Activated CD8-positive, alpha-beta T cell treated with anti-CD3 and anti-CD28 coated beads, Interleukin-2, amount 10 ng/mL, durations not matched to agents 7 days and 5 days (primary cell): ENCODE data around the gene ADCY2. TPM values are rescaled to one million over a fixed set of nuclear protein-coding genes. Genes with fewer than 3 reads are reported as not detected.

Source experiments
- ATAC-seq: fragments of 150-1000 bp; cut with Tn5 transposase; one replicate; pipeline ENCODE4 v1.10.0; 2021; ENCODE audit warnings: moderate library complexity
- CTCF ChIA-PET: fragments of 350-600 bp; sonication (Branson Sonifier 250); formaldehyde crosslinking; loops from one replicate; lab custom pipeline; 2021; ENCODE audit warnings: antibody characterized with exemption; lab: Charles Lee
- POLR2A ChIA-PET: fragments of 350-600 bp; sonication (Branson Sonifier 250); formaldehyde crosslinking; loops from one replicate; lab custom pipeline; 2021; ENCODE audit warnings: antibody characterized with exemption; lab: Charles Lee
- DNase-seq: peaks from one replicate; pipeline ENCODE4 v3.0.0-alpha.2; 2020
- H3K27ac Mint-ChIP-seq: one replicate; pipeline ENCODE4 v1.8.0; 2021; ENCODE audit warnings: mild to moderate bottlenecking, mixed read lengths
- H3K27me3 Mint-ChIP-seq: one replicate; pipeline ENCODE4 v1.8.0; 2021; ENCODE audit warnings: low read depth, mixed read lengths
- H3K36me3 Mint-ChIP-seq: one replicate; pipeline ENCODE4 v1.8.0; 2021; ENCODE audit warnings: low read depth, mixed read lengths
- H3K4me1 Mint-ChIP-seq: one replicate; pipeline ENCODE4 v1.8.0; 2021; ENCODE audit warnings: low read depth, mixed read lengths
- H3K4me3 Mint-ChIP-seq: one replicate; pipeline ENCODE4 v1.8.0; 2021; ENCODE audit warnings: mild to moderate bottlenecking, mixed read lengths
- H3K9me3 Mint-ChIP-seq: one replicate; pipeline ENCODE4 v1.8.0; 2022; ENCODE audit warnings: mixed read lengths; ENCODE audit not compliant: insufficient read depth
- total RNA-seq, 2 experiments: library from RNA; stranded (reverse); gene quantifications; one replicate each; pipeline ENCODE4 v1.2.3, GENCODE V29; 2021

Gene ADCY2
- not detected for total RNA-seq

DNA sequence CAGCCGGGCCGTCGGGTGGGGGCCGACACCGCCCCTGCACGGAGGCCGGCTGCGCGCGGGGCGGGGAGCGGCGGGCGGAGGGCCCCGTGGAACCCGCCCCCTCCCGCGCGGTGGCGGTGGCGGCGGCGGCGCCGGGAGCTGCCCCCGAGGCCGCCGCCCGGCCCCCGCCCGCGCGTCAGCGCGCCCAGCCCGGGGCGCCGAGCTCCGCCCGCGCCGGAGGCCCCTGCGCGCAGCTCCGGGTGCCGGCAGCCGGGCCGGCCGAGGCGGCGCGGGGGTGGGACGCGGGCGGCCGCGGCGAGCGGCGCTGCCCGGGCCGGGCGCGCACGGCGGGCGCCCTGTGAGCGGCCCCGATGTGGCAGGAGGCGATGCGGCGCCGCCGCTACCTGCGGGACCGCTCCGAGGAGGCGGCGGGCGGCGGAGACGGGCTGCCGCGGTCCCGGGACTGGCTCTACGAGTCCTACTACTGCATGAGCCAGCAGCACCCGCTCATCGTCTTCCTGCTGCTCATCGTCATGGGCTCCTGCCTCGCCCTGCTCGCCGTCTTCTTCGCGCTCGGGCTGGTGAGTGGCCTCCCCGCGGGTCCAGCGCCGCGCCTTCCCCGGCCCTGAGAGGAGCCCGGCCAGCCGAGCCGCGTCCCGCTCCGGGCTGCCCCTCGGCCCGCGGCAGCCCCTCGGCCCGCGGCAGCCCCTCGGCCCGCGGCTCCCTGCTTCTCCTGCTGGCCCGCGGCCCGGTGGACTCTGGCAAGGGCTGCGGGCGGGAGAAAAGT, at the start of gene ADCY2:
TSS of gene ADCY2 (plus strand) at position 192 of the 766 bp plus-strand sequence. CDS start at position 351, 159 bp downstream.
- ChIA-PET POLR2A (no interaction called here), CTCF (no interaction called here)
- H3K4me1 Mint-ChIP-seq = peaks cover 4% of the 10 kb centered on the region
- peaks cover 28% of the 10 kb centered on the region for H3K27me3 Mint-ChIP-seq
- no peaks in the 10 kb centered on the region for H3K9me3 Mint-ChIP-seq
- H3K4me3 Mint-ChIP-seq = no peak within 1 kb of the TSS
- peaks cover 3% of the 10 kb centered on the region for H3K36me3 Mint-ChIP-seq
- ATAC-seq = no peak
- no peak for DNase-seq
- H3K27ac Mint-ChIP-seq = no peak within 1 kb of the TSS

DNA sequence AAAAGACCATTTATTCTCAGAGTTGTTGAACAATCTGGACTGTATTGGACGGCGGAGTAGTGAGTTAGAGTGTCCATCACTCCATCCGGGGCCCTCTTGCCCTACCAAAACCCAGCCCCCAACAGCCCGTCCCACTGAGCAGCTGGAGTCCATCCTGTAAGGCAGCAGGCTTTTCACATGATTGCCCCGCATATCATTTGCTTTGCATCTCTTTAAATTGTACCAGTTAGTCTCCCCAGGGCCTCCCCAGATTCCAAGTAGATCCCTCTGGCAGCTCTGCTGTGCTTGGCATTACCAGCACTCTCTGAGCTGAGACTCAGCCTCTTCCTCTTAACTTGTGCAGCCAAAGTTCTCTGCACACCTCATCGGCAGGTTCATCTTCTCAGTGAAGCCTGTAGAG, 48.6 kb upstream of the ADCY2 start:
- H3K4me3 Mint-ChIP-seq = no peak overlapping the region
- POLR2A ChIA-PET = no interaction called here
- no peak for ATAC-seq
- CTCF ChIA-PET = no interaction called here
- no peaks in the 10 kb centered on the region for H3K36me3 Mint-ChIP-seq
- no peaks in the 10 kb centered on the region for H3K4me1 Mint-ChIP-seq
- H3K27me3 Mint-ChIP-seq = no peaks in the 10 kb centered on the region
- no peak for DNase-seq
- H3K27ac Mint-ChIP-seq = no peak overlapping the region
- peaks cover 5% of the 10 kb centered on the region for H3K9me3 Mint-ChIP-seq

DNA sequence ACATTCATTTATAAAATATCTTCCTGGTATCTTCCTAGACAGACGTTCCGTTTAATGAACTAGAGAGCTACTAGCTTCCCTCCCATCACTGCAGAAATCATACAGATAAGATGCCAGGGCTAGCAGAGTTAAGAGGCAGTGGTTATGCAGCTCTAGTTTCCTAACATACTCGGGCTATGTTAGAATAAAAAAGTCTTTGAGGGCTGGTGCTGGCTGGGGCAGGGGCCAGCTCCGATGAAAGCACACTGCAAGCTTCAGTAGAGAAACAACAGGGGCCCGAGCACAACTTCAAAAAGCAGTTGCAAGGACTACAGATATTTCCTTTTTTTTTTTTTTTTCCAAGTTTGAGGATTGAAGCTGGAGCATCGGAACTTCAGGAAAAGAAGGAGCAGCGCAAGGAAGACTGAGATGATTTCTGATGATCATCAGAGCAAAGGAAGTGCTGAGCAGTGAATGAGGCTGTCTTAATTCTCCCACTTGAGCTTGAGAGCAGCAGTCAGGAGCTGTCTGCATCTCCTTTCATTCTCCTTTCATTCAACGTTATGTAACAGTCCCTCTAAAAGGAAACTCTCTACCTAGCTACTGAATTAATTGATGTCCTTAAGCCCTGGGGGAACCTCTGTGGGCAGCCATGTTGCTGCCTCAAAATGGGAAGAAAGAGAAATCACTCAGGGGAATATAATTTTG, 47.6 kb upstream of the ADCY2 start:
- CTCF ChIA-PET = no interaction called here

DNA sequence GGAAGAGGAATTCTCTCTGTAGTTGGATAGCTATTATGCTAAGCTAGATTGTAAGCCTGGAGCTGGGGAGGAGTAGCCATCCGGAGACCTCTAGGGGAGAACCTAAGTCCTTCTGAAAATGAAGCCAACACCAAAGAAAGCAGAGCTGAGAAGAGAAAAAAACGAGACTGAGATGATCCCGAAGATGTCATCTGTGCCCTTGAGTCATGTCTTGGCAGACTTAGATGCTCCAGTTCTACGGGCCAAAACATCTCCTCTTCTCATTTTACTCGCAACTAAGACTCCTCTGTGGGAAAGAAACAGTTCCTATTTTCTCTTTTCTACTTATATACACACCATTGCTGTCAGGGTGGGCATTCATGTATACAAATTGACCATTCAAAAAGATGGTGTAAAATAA, 34.3 kb upstream of the ADCY2 start:
- Mint-ChIP-seq H3K4me1 (no peaks in the 10 kb centered on the region), H3K36me3 (no peaks in the 10 kb centered on the region), H3K4me3 (no peak overlapping the region), H3K27ac (no peak overlapping the region), H3K27me3 (no peaks in the 10 kb centered on the region), H3K9me3 (no peaks in the 10 kb centered on the region)
- ATAC-seq (no peak), DNase-seq (no peak)
- ChIA-PET CTCF (no interaction called here), POLR2A (no interaction called here)

More for the DNA sequence above, 47.6 kb upstream of the ADCY2 start:
- peaks cover 5% of the 10 kb centered on the region for H3K9me3 Mint-ChIP-seq
- POLR2A ChIA-PET = no interaction called here
- no peak for ATAC-seq
- no peak for DNase-seq
- H3K27me3 Mint-ChIP-seq = no peaks in the 10 kb centered on the region
- no peak overlapping the region for H3K4me3 Mint-ChIP-seq
- no peaks in the 10 kb centered on the region for H3K4me1 Mint-ChIP-seq
- H3K27ac Mint-ChIP-seq = no peak overlapping the region
- H3K36me3 Mint-ChIP-seq = no peaks in the 10 kb centered on the region

DNA sequence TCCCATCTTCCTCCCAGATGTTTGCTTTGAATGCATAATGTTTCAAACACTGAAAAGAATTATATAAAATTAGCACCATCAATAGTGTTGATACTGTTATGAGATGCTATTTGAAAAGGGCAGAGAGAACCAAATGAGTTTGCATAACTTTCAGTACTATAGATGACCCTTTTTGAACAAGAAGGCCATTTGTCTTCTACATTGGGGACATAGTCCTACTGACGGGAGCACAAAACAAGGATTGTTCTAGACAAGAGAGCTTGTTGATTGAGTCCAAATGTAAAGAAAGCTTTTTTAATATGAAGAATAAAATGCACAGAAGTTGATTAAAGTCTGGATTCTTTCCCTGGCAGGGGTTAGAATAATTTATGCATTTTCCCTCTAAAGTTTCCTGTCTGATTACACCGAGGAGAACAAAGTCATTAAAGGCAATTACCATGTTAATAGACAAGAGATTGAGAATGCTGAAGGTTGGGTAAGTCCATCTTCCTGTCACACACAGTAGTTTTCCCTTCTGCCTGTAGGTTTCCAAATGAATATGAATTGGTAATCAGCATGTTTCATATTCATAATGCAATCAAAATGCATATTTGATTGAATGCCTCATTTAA, 32.8 kb upstream of the ADCY2 start:
- no peaks in the 10 kb centered on the region for H3K4me1 Mint-ChIP-seq
- ChIA-PET CTCF (no interaction called here), POLR2A (no interaction called here)
- H3K27ac Mint-ChIP-seq = no peak overlapping the region
- no peak overlapping the region for H3K4me3 Mint-ChIP-seq
- H3K27me3 Mint-ChIP-seq = no peaks in the 10 kb centered on the region
- ATAC-seq (no peak), DNase-seq (no peak)
- no peaks in the 10 kb centered on the region for H3K36me3 Mint-ChIP-seq
- H3K9me3 Mint-ChIP-seq = no peaks in the 10 kb centered on the region

DNA sequence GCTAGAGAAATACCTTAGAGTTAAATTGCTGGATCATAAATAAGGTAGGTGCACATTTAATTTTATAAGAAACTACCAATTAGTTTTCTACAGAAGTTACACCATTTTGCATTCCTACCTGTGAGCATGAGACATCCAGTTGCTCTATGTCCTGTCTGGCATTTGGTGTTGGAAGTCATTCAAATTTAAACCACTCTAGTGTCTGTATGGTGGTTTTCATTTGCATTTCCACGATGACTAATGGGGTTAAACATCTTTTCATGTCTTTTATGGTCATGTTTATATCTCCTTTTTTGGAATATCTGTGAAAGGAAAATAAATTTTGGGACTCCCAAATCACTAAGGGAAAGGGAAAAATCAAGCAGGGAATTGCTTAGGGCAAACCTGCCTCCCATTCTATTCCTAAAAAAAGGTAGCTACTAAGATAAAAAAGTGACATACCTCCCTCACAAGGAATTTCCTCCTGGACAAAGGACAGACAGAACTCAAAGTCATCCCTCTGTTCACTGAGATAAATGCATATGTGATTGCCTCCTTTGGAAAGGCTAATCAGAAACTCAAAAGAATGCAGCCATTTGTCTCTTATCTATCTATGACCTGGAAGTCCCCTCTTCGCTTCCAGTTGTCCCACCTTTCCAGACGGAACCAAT, 31.6 kb upstream of the ADCY2 start:
- ATAC-seq (no peak), DNase-seq (no peak)
- POLR2A ChIA-PET = interaction anchor here (0.6 kb wide), 1 partner anchor 391 kb away, joined by 3 read pairs; no protein-coding TSS in a partner anchor
- H3K4me1 Mint-ChIP-seq = no peaks in the 10 kb centered on the region
- no peaks in the 10 kb centered on the region for H3K36me3 Mint-ChIP-seq
- H3K4me3 Mint-ChIP-seq = no peak overlapping the region
- no peaks in the 10 kb centered on the region for H3K9me3 Mint-ChIP-seq
- CTCF ChIA-PET = no interaction called here
- no peak overlapping the region for H3K27ac Mint-ChIP-seq
- no peaks in the 10 kb centered on the region for H3K27me3 Mint-ChIP-seq

DNA sequence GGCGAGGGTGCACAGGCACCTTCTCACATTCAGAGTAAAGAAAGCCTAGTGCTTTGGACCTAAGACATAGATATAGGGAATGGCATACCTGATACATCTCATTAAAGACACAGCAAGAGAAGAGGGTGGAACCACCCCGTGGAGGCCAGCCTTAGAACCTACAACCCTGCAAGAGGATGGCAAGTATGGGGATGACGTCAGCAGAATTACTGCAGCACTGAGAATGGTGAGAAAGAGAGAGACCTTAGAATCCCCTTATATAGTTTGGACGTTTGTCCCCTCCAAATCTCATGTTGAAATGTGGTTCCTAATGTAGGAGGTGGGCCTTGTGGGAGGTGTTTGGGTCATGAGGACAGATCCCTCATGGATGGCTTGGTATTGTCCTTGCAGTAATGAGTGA, 28.2 kb upstream of the ADCY2 start:
- ChIA-PET POLR2A (no interaction called here), CTCF (no interaction called here)
- Mint-ChIP-seq H3K27me3 (no peaks in the 10 kb centered on the region), H3K4me1 (no peaks in the 10 kb centered on the region), H3K27ac (no peak overlapping the region), H3K4me3 (no peak overlapping the region), H3K9me3 (peaks cover 3% of the 10 kb centered on the region), H3K36me3 (no peaks in the 10 kb centered on the region)
- ATAC-seq = no peak
- DNase-seq = no peak

DNA sequence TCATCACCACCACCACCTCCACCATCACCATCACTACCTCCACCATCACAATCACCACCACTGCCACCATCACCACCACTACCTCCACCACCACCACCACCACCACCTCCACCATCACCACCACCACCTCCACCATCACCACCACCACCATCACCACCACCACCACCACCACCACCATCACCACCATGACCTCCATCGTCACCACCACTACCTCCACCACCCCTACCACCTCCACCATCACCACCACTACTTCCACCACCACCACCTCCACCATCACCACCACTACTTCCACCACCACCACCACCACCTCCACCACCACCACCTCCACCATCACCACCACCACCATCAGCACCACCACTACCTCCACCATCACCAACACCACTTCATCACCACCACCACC, 23.5 kb upstream of the ADCY2 start:
- H3K27ac Mint-ChIP-seq = no peak overlapping the region
- CTCF ChIA-PET = no interaction called here
- no peak for ATAC-seq

DNA sequence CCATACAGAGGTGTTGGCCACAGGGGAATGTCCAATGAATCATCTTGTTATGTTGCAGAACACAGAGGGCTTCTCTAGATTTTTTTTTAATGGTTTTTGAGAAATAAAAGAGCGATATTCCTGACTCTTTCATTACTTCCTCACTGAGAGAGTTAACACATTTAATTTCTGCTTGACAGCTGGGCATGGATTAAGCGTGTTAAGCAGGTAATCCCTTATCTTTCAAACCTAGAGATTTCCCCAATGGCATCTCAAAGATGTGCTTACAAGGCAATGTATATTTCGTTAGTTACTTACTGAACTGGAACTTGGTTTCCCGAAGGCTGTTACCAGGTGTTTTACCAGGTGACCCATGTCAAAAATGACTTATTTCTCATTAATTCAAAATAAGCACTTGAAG, 21.8 kb upstream of the ADCY2 start:
- no peak for DNase-seq
- no peak for ATAC-seq
- ChIA-PET CTCF (no interaction called here), POLR2A (no interaction called here)
- Mint-ChIP-seq H3K27ac (no peak overlapping the region), H3K9me3 (peaks cover 3% of the 10 kb centered on the region), H3K36me3 (no peaks in the 10 kb centered on the region), H3K4me1 (no peaks in the 10 kb centered on the region), H3K4me3 (no peak overlapping the region), H3K27me3 (no peaks in the 10 kb centered on the region)

More for the DNA sequence above, 23.5 kb upstream of the ADCY2 start:
- H3K9me3 Mint-ChIP-seq = peaks cover 3% of the 10 kb centered on the region
- POLR2A ChIA-PET = no interaction called here
- no peak for DNase-seq
- H3K4me1 Mint-ChIP-seq = no peaks in the 10 kb centered on the region
- H3K36me3 Mint-ChIP-seq = no peaks in the 10 kb centered on the region
- H3K4me3 Mint-ChIP-seq = no peak overlapping the region
- H3K27me3 Mint-ChIP-seq = no peaks in the 10 kb centered on the region

DNA sequence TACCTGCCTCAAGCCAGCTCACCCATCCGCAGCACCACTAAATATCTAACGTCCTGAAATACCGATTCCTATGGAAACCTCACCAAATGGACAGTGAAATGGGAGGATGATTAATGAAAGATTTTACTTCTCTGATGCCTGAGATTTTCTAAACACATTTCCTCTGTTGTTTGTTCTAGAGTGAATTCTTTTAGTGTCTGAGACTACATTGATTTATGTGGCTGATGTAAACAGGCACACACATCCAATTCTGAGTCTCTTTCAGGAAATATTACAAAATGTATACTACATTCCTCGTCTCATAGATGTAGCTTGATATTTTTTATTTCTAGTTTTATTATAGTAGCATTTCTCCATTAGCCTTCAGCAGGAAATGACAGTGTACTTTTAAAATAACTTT, 20.5 kb upstream of the ADCY2 start:
- H3K27me3 Mint-ChIP-seq = no peaks in the 10 kb centered on the region
- no peak overlapping the region for H3K27ac Mint-ChIP-seq
- ATAC-seq = no peak
- DNase-seq = no peak
- H3K4me3 Mint-ChIP-seq = no peak overlapping the region
- H3K9me3 Mint-ChIP-seq = no peaks in the 10 kb centered on the region
- POLR2A ChIA-PET = no interaction called here
- no peaks in the 10 kb centered on the region for H3K4me1 Mint-ChIP-seq
- CTCF ChIA-PET = no interaction called here
- no peaks in the 10 kb centered on the region for H3K36me3 Mint-ChIP-seq

DNA sequence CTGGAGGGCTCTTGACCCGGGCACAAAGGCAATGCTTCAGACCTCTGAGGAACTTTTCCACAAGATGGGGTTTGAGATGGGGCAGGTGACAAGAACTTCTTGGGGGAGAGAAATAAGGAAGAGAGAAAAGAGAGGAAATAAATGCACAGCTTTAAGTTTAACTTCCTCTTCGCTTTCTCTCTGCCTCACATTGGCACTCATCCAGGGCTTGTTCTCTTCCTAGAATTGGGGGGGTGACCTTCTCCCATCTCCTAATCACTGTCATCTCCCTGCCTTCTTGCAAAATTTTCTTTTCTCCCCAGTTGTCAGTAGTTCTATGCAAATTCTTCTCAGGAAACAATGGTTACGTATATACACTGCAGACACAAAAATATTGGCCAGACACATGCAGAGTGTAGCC, 19.1 kb upstream of the ADCY2 start:
- Mint-ChIP-seq H3K9me3 (no peaks in the 10 kb centered on the region), H3K36me3 (no peaks in the 10 kb centered on the region), H3K4me3 (no peak overlapping the region), H3K4me1 (no peaks in the 10 kb centered on the region), H3K27ac (no peak overlapping the region), H3K27me3 (no peaks in the 10 kb centered on the region)
- ChIA-PET POLR2A (no interaction called here), CTCF (no interaction called here)
- ATAC-seq (no peak), DNase-seq (no peak)

DNA sequence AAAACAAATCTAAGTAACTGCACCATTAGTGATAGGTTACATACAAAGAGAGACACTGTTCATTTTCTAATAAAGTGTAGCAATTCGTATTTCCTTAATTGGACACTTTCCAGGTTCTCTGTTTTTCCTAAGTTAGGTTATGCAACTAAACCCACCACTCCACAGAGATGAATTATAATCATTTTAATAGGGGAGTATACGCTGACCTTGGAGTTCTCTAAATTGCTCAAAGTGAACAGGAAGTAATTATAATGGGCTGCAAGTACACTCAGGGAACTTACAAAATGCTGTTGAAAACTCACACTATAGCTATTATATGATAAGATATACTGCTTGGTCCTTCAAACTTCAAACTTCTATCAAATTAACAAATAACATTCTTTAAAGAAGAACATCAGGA, 18.2 kb upstream of the ADCY2 start:
- CTCF ChIA-PET = no interaction called here
- no peaks in the 10 kb centered on the region for H3K36me3 Mint-ChIP-seq

More for the DNA sequence above, 18.2 kb upstream of the ADCY2 start:
- ATAC-seq = no peak
- POLR2A ChIA-PET = no interaction called here
- H3K27me3 Mint-ChIP-seq = no peaks in the 10 kb centered on the region
- no peaks in the 10 kb centered on the region for H3K4me1 Mint-ChIP-seq
- H3K27ac Mint-ChIP-seq = no peak overlapping the region
- no peak overlapping the region for H3K4me3 Mint-ChIP-seq
- no peaks in the 10 kb centered on the region for H3K9me3 Mint-ChIP-seq
- no peak for DNase-seq
